Activated CD4-positive, alpha-beta T cell treated with anti-CD3 and anti-CD28 coated beads for 1 hour (primary cell): ENCODE results near the gene BPTF.
"Not testable (repeated sequence)": the region's sequence is repeated elsewhere in the genome, so short reads cannot be mapped to it uniquely, and the experiment has no call there.

Experiments
- DNase-seq: peaks from one replicate; pipeline ENCODE4 v3.0.0-alpha.2; 2020

BPTF gene

DNA sequence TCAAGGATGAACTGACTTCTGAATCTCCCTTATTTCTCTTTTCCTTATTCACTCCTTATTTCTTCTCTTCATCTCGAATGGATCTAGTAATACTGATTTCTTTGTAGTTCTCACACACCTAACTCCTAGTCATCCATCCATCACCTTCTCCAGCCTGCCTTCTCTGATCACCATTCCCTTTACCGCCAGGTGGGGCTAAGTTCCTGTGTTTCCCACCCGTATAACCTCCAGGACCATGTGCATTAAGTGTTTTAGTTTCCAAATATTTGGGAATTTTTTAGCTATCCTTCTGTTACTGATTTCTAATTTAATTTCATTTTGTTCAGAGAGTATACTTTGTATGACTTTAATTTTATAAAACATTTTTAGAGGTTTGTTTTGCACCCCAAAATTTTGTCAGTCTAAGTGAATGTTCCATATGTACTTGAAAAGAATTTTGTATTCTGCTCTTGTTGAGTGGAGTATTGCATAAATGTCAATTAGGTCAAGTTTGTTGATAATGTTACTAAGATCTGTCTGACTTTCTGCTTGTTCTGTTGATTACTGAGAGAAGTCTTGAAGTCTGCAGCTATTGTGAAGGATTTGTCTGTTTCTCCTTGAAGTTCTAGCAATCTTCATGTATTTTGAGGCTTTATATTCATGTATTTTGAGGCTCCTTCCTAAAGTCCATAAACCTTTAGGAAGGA lies 8.8 kb downstream of the BPTF start:
- no peak for DNase-seq

GRCh38 chr17:67834634-67835033 lies 9.3 kb downstream of the BPTF start:
- no peak for DNase-seq

DNA sequence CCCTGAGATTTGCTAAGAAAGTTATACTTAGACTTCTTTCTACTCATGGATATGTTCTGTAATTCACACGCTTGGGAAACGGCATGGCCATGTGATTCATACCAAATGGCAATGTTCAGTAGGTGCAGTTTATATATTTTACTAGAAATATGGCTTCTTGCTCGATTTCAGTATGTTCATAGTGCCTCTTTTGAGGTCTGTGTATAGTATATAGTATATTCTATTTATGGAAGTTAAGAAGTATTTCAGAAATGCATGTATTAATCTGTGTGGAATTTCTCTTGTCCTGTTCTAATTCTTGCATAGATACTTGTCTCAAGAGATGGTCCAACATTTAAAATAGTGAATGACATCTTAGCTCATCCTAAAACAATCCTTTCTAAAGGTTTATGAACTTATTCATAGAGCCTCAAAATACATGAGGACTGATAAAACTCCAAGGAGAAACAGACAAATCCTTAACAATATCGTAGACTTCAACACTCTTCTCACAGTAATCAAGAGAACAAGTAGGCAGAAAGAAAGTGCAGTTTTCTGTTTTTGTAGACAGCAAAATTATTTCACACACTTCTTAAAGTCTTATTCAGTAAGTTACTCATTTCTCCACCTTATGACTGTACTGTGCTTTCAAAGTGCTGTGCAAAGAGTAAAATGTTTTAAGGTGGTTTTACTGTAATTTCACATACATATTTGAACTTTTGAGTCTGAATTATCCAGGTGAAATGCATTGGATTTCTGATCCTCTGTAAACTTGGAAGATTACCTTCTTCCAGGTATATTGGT lies 11.1 kb downstream of the BPTF start:
- DNase-seq = no peak

DNA sequence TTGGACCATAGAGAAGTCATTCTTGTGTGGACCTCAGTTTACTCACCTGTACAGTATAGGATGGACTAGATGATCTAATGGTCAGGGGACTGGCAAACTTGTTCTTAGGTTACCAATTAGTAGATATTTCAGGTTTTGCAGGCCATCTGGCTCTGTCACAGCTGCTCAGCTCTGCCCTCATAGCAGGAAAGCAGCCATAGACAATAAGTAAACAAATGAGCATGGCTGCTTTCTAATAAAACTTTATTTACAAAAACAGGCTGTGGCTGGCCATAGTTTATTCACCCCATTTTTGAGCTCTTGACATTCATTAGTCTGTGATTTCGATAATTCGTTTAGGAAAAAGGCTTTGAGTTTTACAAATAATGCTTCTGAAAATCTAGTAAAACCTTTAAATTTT lies 12.7 kb downstream of the BPTF start:
- DNase-seq = no peak

- no peak for DNase-seq
Observed at GRCh38 chr17:67838538-67838937, 13.2 kb downstream of the BPTF start.

GRCh38 chr17:67841992-67842391 lies 16.7 kb downstream of the BPTF start:
- no peak for DNase-seq

- no peak for DNase-seq
Observed at GRCh38 chr17:67842648-67843047, 17.3 kb downstream of the BPTF start.

DNA sequence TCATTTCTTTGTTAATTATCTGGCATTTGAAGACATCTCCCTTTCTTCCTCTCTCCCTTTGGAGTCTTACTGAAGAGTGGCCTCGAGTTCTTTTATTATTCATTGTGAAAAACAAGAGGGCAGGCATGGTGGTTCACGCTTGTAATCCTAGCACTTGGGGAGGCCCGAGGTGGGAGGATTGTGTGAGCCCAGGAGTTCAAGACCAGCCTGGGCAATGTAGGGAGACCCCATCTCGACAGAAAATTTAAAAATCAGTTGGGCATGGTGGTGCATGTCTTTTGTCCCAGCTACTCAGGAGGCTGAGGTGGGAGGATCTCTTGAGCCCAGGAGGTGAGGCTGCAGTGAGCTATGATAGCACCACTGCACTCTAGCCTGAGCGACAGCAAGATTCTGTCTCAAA lies 20.1 kb downstream of the BPTF start:
- DNase-seq = no peak

DNA sequence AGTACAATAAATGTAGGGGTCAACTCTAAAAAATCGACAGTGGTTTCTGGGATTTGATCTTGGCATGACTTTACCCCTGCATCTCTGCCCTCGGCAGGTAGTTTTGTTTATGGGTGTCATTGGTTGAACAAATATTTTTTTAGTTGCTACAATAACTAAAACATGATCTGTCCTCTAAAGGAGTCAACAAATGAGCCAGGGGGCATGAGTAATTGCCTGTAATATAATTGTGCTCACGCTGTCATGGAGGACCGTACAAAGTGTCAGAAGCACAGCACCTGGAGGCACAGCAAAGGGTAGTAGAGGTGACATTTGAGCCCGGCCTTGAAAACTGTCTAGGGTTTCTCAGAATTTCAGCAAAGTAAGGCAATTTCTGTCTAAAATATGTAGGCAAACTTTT lies 22.9 kb downstream of the BPTF start:
- not testable (repeated sequence) for DNase-seq

DNA sequence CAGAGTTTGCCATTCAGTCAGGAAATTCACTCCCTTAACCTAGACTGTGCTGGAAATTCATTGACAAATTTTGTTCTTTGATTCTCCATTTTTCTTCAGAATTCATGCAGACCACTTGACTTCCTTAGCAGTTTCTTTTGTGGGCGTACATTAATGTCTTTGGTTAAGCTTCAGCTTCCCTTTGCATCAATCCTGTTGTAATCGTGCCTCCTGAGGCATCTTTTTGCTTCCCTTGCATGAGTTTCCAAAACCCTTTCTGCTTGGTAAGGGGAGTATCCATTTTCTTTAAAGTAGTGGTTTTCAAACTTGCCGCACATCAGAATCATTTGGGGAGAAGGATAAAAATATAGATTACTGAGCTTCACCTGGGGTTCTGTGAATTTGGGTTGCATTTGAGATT lies 23.5 kb downstream of the BPTF start:
- not testable (repeated sequence) for DNase-seq

GRCh38 chr17:67850991-67851631 lies 25.8 kb downstream of the BPTF start:
- DNase-seq = no peak

- DNase-seq = no peak
Observed at GRCh38 chr17:67853703-67854102, 28.4 kb downstream of the BPTF start.

DNA sequence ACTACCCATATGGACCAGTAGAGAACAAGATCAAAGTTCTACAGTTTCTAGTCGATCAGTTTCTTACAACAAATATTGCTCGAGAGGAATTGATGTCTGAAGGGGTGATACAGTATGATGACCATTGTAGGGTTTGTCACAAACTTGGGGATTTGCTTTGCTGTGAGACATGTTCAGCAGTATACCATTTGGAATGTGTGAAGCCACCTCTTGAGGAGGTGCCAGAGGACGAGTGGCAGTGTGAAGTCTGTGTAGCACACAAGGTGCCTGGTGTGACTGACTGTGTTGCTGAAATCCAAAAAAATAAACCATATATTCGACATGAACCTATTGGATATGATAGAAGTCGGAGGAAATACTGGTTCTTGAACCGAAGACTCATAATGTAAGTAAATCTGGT lies 29.1 kb downstream of the BPTF start:
- no peak for DNase-seq

DNA sequence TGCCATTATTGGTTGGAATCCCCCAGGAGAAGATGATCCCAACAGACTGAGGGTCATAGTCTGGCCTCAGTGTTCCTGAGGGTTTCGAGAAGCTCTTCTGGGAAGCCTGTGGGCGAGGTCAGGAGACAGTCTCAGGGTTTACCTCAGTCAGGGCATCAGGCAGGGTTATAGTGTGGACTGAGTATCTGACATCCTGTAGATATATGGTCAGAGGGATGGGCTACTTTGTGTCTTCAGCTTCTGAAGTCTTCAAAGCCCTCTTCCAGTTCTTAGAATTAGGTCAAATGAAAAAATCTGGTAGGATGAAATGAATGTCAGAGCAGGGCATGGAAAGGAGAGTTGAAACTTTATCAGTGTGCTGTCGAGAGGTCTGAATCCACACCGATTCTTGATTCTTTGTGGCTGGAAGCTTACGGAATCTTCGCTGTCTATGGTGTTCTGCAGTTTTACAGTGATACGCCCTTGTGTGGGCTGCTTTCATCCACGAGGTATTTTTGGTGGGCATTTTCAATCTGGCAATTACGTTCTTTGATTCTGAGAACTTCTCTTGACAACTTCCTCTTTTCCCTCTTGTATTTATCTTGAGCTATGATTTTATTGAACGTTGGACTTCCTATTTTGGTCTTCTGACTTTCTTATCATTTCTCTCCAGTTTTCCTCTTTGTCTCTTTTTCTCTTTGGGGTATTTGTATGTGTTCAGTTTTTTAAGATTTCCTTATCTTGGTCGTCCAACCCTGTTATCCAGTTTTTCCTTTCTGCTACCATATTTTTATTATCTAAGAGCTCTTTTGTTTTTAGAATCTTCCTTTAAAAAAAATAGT lies 30.4 kb downstream of the BPTF start:
- DNase-seq = no peak

DNA sequence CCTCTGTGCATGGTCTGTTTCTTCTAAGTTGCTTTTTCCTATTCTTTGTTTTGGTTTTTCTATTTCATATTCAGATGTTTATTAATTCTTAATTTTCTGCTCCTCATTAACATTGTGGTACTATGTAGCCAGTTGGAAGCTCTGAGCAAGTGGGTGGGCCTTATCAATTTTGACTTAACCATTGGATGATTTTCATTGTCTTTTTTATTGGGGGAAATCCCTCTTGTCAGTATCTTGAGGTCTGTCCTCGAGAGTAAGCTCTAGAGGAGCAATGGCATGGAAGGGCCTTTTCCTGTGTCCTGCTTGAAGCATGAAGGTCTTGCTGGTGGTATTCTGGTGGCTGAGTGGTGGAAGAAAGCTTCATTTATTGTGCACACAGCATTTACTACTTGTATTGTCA lies 31.1 kb downstream of the BPTF start:
- not testable (repeated sequence) for DNase-seq

GRCh38 chr17:67862614-67863217 lies 37.4 kb downstream of the BPTF start:
- DNase-seq = no peak

DNA sequence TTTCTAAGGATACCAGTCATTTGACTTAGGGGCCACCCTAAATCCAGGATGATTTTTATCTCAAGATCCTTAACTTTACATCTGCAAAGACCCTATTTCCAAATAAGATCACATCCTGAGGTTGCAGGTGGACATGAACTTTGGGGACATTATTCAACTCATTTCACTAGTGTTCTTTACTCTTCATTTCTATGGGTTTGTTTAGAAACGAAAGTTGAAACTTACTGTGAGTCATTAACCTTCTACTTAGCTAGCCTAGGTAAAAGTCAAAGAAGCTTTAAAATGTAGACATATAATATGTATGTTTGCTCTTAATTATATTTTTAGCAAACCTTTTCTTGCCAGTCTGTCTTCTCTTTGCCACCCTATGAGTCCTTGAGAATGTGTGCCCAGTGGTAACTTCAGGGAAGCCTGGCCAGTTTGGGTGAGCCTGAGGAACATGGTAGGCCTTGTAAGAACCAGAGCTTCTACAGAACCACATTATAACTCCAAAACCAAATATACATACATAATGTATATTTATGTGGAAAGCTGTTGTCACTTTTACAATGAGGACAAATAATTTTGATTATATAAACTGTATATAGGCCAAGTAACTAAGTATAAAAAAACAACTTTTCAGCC lies 38.4 kb downstream of the BPTF start:
- DNase-seq = no peak

DNA sequence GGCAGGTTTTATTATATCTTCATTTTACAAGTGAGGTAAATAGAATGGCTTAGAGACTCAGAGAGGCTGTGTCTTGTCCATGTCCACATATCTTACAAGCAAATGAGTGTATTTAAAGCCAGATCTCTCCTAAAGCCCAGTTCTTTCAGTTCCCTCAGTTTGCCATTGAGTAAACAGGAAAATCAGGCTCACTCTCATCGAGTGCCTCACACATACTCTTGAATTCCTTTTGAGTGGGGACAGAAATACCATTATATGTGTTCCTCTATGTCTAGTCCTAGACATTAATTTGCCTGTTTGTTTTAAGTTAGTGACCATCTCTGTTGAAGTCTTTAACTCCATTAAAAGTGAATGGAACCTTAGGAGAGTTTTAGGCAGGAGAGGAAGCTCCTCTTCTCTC lies 40.1 kb downstream of the BPTF start:
- DNase-seq = no peak

GRCh38 chr17:67867591-67867990 lies 42.3 kb downstream of the BPTF start:
- DNase-seq = no peak

DNA sequence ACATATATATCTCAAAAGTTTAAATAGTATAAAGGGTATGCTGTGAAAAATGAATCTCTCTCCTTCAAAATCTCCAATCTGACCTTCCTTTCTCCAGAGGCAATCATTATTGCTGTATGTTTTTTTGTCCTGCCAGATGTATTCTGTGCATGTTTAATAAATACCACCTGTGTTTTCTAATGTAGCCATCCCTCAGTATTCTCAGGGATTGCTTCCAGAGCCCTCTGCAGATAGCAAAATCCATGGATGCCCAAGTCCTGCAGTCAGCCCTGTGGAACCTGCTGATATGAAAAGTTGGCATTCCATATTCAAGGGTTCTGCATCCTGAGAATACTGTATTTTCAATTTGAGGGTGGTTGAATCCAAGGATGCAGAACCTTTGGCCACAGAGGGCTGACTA lies 42.9 kb downstream of the BPTF start:
- DNase-seq = no peak

- DNase-seq = no peak
Observed at GRCh38 chr17:67879662-67880061, 54.4 kb downstream of the BPTF start.

DNA sequence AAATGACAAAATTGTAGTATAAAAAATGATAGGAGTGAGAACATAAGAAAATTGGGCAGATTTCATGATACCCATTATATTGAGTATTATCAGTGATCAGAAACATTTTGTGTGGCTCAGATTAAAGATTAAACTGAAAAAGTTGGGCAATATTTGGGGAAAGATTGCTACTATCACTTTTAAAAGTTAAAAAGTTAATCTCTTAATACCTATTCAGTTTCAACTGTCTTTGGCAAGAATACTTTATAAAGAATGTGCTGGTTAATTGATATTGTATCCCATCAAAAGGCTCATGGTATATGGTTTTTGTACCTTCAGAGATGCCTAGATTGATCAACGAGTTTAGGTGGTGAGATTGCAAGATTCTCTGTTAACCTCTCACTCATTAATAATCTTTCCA lies 55.8 kb downstream of the BPTF start:
- DNase-seq = no peak
